NCI-H2029 treated with DMSO at 0.1 percent for 48 hours (cell line): Measurements from ENCODE around the gene SRMS.
"Not testable (repeated sequence)": the region's sequence is repeated elsewhere in the genome, so short reads cannot be mapped to it uniquely, and the experiment has no call there.

ENCODE experiments used
- DNase-seq: peaks from one replicate; lab custom pipeline; 2025; lab: John Stamatoyannopoulos, UW

The SRMS gene

GRCh38 chr20:63520934-63521601 lies 26.5 kb downstream of the SRMS start:
- no peak for DNase-seq

- no peak for DNase-seq
Observed at GRCh38 chr20:63520504-63520933, 27.0 kb downstream of the SRMS start, which contains the start of gene PPDPF. Gene PPDPF (plus strand): TSS chr20:63520765. CDS start chr20:63521309, 544 bp downstream.

GRCh38 chr20:63519668-63520503 lies 27.7 kb downstream of the SRMS start:
- no peak for DNase-seq

- no peak for DNase-seq
Observed at GRCh38 chr20:63518946-63519667, 28.4 kb downstream of the SRMS start.

- no peak for DNase-seq
Observed at GRCh38 chr20:63518351-63518861, 29.1 kb downstream of the SRMS start.

GRCh38 chr20:63517376-63518309 lies 29.9 kb downstream of the SRMS start:
- no peak for DNase-seq

- DNase-seq: not testable (repeated sequence)
Observed at GRCh38 chr20:63514520-63514919, 33.0 kb downstream of the SRMS start.

GRCh38 chr20:63513207-63513606 lies 34.3 kb downstream of the SRMS start:
- DNase-seq: no peak

GRCh38 chr20:63509088-63509564 lies 38.4 kb downstream of the SRMS start:
- no peak for DNase-seq

- DNase-seq: no peak
Observed at GRCh38 chr20:63508072-63508768, 39.3 kb downstream of the SRMS start.

GRCh38 chr20:63507083-63507743 lies 40.3 kb downstream of the SRMS start:
- DNase-seq: no peak

- no peak for DNase-seq
Observed at GRCh38 chr20:63505723-63506122, 41.8 kb downstream of the SRMS start.

- no peak for DNase-seq
Observed at GRCh38 chr20:63505281-63505680, 42.3 kb downstream of the SRMS start.

GRCh38 chr20:63504642-63505041 lies 42.9 kb downstream of the SRMS start:
- DNase-seq: no peak

GRCh38 chr20:63503524-63503923 lies 44.0 kb downstream of the SRMS start:
- DNase-seq: no peak

GRCh38 chr20:63502671-63503172 lies 44.8 kb downstream of the SRMS start:
- no peak for DNase-seq

GRCh38 chr20:63501818-63502670 lies 45.5 kb downstream of the SRMS start:
- no peak for DNase-seq

GRCh38 chr20:63500902-63501817 lies 46.4 kb downstream of the SRMS start:
- DNase-seq: no peak
